HG03520 (cell line): Measurements from ENCODE around the gene EIF4E1B.

Experiments used
- ATAC-seq: cut with Tn5 transposase; IDR thresholded peaks from one replicate; pipeline ENCODE4 v1.9.1; 2021; ENCODE audit warnings: mild to moderate bottlenecking, moderate library complexity; ENCODE audit not compliant: unreplicated experiment

The EIF4E1B gene

GRCh38 chr5:176660860-176661641, 30.6 kb downstream of the EIF4E1B start:
- ATAC-seq, result peak; percentile 55

DNA sequence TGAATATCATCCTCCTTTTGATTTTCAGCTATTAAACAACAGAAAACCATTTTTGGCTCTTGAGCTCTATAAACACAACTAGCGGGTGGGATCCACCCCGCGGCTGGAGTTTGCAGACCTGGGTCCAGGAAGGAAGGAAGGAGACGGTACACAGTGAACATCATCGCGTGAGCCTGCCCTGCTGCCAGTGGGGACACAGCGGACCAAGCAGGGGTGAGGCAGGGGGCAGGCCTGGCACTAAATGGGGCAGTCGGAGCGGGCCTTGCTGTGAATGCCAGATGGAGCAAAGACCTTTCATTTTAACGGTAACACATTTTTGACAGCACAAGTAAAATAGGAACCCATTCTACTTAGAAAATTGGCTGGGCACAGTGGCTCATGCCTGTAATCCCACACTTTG, 31.2 kb downstream of the EIF4E1B start:
- no peak for ATAC-seq

DNA sequence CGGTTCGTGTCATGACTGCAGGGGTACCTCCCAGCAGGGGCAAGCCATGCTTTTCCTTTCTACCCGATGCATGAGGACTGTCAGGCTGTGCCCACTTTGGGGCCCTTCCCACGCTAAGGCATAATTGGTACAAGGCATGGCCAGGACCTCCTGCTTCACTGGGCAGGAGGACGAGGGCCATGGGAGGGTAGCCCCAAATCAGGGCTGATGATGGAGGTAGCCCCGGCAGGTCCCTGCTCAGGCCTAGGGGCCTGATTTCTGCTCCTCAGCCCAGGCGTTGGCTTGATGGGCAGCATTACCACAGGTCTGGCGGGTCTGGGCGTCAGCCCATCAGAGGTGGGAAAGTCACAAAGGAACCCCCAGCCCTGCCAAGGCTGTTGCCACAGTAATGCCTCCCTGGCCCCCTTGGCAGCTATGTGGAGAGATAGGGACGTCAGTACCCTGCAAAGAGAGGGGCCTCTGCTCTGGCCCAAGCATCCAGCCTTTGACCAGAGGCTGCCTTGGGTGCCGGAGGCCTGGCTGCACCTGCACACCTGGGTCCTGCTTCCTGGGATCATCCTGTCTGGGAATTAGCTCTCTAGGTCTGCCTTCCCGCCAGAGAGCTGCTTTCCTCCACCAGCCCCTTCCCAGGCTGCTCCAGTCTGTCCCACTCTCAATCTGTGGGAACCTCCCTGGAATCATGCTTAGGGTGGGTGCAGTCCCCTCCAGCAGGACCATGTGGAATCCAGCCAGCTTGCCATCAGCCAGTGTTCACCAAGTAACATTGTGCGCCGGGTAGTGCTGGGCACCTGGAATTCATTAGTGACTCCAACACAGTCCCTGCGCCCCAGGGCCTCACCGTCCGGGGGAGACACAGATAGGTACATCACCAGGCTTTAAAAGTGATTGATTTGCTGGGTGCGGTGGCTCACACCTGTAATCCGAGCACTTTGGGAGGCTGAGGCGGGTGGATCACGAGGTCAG, 32.2 kb downstream of the EIF4E1B start:
- no peak for ATAC-seq

DNA sequence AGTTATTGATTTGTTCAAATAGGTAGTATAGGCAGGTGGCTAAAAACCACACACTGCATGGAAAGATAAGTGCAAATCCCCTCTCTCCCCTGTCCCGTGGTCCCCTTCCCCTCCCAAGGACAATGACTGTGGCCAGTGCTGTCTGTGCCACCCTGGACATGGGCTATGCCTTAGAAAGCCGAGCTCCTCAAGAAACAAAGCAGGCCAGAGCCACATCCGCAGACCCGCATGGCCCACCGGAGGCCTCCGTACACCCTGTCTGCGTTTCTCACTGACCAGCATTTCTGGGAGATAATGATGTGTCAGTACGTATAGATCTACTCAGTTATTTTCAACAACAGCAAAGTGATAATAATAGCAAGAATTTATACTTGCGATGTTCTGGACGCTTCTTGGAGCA, 33.1 kb downstream of the EIF4E1B start:
- ATAC-seq, result no peak

GRCh38 chr5:176664479-176664878, 34.0 kb downstream of the EIF4E1B start:
- ATAC-seq, result no peak

DNA sequence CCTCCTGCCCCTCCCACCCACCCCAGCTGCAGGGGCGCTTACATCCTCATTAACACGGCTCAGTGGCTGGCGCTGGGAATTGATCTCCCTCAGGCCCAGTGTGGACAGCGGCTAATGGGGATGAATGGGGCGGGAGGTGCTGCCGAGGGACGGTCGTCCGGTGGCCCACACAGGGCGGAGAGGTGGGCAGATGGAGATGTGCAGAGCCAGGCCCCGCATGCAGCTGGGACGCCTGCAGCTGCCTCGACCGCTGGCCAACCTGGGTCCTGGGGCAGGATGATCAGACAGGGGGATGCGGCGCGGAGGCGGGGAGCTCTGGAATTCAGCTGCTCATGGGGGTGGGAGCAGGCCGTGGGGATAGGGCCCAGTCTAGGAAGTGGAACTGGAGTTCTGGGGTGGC, 34.4 kb downstream of the EIF4E1B start:
- ATAC-seq, result no peak

GRCh38 chr5:176665517-176665916, 35.0 kb downstream of the EIF4E1B start:
- no peak for ATAC-seq

- ATAC-seq, result no peak
Measured at GRCh38 chr5:176667637-176668036, 37.2 kb downstream of the EIF4E1B start.

DNA sequence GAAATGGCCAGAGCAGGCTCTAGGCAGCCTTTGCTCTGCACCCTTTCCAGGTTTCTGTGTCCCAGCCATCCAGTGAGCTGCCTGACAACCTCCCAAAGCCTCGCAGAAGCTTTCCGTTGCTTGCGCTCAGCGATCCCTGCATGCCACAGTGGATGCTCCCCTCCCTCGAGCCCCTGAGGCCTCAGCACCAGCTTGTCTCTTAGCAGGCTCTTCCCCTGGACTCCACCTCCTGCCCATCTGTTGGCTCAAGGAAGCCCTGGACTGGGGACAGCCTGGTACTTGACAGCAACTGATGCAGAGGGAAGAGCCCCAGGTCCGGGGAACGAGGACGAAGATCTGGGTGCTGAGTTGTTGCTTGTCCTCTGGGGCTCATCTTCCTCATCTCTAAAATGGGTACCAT, 40.0 kb downstream of the EIF4E1B start:
- no peak for ATAC-seq

DNA sequence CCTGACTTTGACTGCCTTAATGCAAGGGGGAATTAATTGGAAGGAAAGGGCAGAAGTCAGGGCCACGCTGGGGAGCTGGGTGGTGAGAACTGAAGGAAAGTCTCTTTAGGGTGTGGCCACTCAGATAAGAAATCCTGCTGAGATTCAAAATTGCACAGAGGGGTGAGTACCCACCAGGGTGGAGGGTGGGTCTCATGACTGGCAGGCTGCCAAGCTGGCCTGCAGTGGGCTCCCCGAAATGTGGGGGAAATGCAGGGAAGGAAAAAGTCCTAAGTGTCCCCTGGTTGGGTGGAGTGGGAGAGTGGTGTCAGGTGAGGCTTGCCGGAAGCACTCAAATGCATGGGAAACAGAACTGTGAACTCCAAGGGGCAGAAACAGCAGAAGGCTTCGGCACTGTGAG, 40.9 kb downstream of the EIF4E1B start:
- no peak for ATAC-seq

DNA sequence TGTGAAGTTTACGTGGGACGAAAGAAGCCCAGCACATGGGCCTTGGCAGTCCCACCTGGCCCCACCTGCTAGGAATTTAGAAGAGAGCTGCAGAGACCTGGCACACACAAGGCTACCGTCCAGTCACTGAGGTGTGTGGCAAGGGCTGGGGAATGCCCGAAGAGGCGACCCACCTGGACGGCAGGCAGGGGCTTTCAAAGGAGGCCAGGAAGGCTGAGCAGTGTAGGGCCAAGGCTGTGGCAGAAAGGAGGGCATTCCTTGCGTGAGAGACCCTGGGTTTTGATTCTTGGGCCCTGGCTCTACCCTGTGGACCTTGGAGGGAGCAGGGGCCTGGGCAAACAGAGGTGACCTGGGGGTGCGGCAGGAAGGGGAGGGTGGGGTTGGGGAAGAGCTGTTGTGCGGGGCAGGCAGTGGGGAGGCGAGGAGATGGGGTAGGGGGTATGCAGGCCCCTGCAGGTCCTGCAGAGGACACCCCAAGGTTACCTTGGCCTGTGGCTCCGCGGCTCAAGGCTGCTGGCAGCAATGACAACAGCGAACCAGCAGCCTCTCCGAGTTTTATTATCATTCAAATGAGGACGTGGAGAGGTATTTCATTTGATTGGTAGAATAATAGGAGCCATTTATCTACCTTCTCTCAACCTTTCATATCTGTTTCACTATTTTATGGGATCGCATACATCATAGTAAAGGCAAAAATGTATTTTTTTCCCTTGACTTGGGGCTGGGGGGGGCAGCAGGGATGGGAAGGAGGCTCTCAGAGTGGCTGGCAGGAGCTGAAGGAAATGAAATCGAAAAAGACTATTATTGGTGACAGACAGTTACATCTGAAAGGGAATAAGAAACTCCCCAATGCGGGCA, 41.6 kb downstream of the EIF4E1B start:
- no peak for ATAC-seq

- ATAC-seq, result no peak
Measured at GRCh38 chr5:176673651-176674583, 43.4 kb downstream of the EIF4E1B start.

GRCh38 chr5:176674799-176675198, 44.3 kb downstream of the EIF4E1B start:
- no peak for ATAC-seq

DNA sequence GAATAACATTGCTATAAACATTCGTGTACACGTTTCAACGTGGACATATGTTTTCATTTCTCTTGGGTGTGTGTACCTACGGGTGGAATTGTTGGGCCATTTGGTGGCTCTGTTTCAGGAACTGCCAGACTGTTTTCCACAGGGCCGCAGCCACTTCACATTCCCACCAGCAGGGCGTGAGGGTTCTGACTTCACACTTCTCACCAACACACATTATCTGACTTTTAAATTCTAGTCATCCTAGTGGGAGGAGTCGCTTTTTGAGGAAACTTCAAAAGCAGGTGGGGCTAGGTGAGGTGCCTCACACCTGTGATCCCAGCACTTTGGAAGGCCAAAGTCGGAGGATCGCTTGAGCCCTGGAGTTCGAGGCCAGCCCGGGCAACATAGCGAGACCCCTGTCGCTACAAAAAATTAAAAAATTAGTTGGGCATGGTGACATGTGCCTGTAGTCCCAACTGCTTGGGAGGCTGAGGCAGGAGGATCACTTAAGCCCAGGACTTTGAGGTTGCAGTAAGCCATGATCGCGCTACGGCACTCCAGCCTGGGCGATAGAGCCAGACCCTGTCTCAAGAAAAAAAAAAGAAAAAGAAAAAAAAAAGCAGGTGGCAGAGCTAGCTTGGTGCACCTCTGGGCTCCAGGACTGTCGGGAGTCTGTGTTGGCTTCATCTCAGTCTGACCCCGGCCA, 45.3 kb downstream of the EIF4E1B start:
- ATAC-seq, result no peak

- no peak for ATAC-seq
Measured at GRCh38 chr5:176676361-176676824, 45.9 kb downstream of the EIF4E1B start.

DNA sequence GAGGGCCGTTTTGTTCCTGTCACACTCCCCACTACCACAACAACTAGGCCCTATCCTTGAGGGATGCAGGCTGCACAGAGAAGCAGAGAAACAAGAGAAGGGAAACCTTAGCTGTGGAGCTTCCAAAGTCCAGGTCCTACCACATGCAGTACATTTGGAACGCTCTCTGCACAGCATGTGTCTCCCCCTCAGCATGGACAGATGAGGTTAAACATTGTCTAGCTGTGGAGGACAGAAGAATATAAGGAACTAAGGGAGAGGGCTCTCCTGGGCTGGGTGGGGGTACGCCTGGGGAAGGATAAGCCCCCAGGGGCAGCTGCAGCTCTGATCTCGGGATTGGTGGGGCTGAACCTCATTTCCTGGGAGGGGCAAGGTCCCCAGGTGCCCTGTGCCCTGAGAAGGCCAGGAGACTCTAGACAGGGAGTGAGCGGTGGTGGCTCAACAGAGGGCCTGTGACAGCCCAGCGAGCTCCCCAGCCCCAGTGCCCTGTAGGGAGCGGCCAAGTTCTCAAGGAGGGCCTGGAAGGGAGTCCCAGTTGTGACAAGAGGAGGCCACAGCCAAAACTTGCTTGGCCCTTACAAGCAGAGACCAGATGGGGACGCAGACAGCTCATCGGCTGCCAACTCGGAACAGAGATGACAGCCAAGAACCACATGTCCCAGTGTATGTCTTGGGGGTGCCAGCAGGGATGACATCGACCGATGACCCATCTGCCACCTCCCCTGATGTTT, 46.9 kb downstream of the EIF4E1B start:
- ATAC-seq, result no peak

- no peak for ATAC-seq
Measured at GRCh38 chr5:176678584-176678983, 48.1 kb downstream of the EIF4E1B start.

DNA sequence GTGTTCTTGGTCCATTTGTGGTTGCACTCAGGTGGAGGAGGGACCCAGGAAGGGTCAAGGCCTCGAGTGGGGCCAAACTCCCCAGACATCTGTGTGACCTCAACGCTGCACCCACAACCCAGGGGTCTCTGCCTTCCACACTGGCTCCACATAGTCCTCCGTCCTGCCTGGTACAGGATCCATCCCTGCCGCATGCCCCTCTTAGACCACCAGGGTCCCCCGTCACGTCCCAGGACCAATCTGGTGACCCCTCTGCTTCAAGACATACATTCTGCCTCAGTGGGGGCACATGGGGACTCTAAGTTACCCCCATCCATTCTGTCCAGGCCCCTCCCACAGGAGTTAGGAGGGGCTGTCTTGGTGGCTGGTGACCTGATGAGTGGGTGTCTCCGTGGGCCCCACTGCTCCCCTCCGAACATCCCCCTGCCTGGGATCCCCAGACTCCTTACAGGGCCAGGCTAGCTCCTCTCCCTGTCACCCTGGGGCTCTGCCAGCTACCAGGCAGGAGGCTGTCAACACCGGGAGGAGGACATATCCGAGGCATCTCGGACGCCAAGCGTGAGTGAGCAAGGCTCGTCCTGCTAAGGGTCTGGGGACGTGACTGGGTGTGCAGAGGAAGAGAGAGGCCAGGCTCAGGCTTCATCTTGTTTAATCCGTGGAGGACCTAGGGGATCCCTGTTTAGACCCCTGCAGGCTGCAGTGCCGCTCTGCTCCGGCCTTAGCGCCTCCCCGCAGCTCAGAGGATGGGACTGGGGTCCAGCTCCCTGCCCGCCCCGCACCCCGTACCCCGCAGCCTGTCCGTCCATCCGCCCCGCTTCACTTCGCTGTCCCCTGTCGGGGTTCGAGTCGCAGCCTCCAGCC, 49.1 kb downstream of the EIF4E1B start:
- no peak for ATAC-seq
